Neural progenitor cell (in vitro differentiated cells): ENCODE data around the gene PKDCC. TPM values are rescaled to one million over a fixed set of nuclear protein-coding genes. Genes with fewer than 3 reads are reported as not detected.
A peak's percentile ranks its signal among the peaks of the same experiment; 100 is the strongest.

ENCODE experiments used
- DNase-seq: peaks from one replicate; pipeline ENCODE4 v3.0.0-alpha.2; 2016; ENCODE audit warnings: low spot score
- H2AFZ ChIP-seq: fragments of 200-600 bp; sonication (generic); replicated peaks from 2 replicates; pipeline ENCODE4 v1.6.1; 2016; ENCODE audit warnings: antibody characterized with exemption
- H3F3A ChIP-seq: fragments of 200-600 bp; sonication (generic); 2 replicates; pipeline ENCODE4 v1.6.1; 2016; ENCODE audit warnings: antibody characterized with exemption, low read depth
- H3K27ac ChIP-seq: fragments of 200-600 bp; sonication (generic); 2 replicates; pipeline ENCODE4 v1.5.1; 2016; ENCODE audit warnings: mild to moderate bottlenecking
- H3K27me3 ChIP-seq: fragments of 200-600 bp; sonication (generic); 2 replicates; pipeline ENCODE4 v1.6.1; 2016; ENCODE audit warnings: mild to moderate bottlenecking, moderate library complexity
- H3K36me3 ChIP-seq: fragments of 200-600 bp; sonication (generic); 2 replicates; pipeline ENCODE4 v1.5.1; 2016
- H3K4me1 ChIP-seq: fragments of 200-600 bp; sonication (generic); 2 replicates; pipeline ENCODE4 v1.6.1; 2016; ENCODE audit warnings: mixed run types
- H3K4me2 ChIP-seq: fragments of 200-600 bp; sonication (generic); 2 replicates; pipeline ENCODE4 v1.6.1; 2016
- H3K4me3 ChIP-seq: fragments of 200-600 bp; sonication (generic); 2 replicates; pipeline ENCODE4 v1.5.1; 2016
- H3K79me2 ChIP-seq: fragments of 200-600 bp; sonication (generic); 2 replicates; pipeline ENCODE4 v1.6.1; 2016; ENCODE audit warnings: low read depth
- H3K9ac ChIP-seq: fragments of 200-600 bp; sonication (generic); 2 replicates; pipeline ENCODE4 v1.6.1; 2016
- H3K9me3 ChIP-seq: fragments of 200-600 bp; sonication (generic); 2 replicates; pipeline ENCODE4 v1.5.1; 2016; ENCODE audit warnings: low read depth
- H4K20me1 ChIP-seq: fragments of 200-600 bp; sonication (generic); 2 replicates; pipeline ENCODE4 v1.6.1; 2016; ENCODE audit warnings: low read depth
- H3K27ac Mint-ChIP-seq: 3 replicates; pipeline ENCODE4 v1.8.0; 2021; ENCODE audit warnings: mixed read lengths
- H3K27me3 Mint-ChIP-seq: 2 replicates; pipeline ENCODE4 v1.8.0; 2022; ENCODE audit warnings: low read depth, mild to moderate bottlenecking, inconsistent platforms, moderate library complexity, mixed read lengths; ENCODE audit not compliant: insufficient read depth
- H3K36me3 Mint-ChIP-seq: 3 replicates; pipeline ENCODE4 v1.8.0; 2021; ENCODE audit warnings: mixed read lengths
- H3K4me1 Mint-ChIP-seq: 3 replicates; pipeline ENCODE4 v1.8.0; 2021; ENCODE audit warnings: mixed read lengths
- H3K4me3 Mint-ChIP-seq: 3 replicates; pipeline ENCODE4 v1.8.0; 2021; ENCODE audit warnings: mild to moderate bottlenecking, moderate library complexity, mixed read lengths
- H3K9me3 Mint-ChIP-seq: 3 replicates; pipeline ENCODE4 v1.8.0; 2020; ENCODE audit warnings: mixed read lengths
- CTCF ChIP-seq: fragments of 200-600 bp; sonication (generic); IDR thresholded peaks from 2 replicates; pipeline ENCODE4 v1.5.1; 2017; ENCODE audit warnings: antibody characterized with exemption, mild to moderate bottlenecking
- EZH2 ChIP-seq: fragments of 200-600 bp; sonication (generic); IDR thresholded peaks from 2 replicates; pipeline ENCODE4 v1.6.1; 2017; ENCODE audit warnings: antibody characterized with exemption, mild to moderate bottlenecking, moderate library complexity
- EZH2phosphoT487 ChIP-seq: fragments of 200-600 bp; sonication (generic); IDR thresholded peaks from 2 replicates; pipeline ENCODE4 v1.6.1; 2017; ENCODE audit warnings: antibody characterized with exemption
- total RNA-seq: library from RNA; depleted of rRNA; stranded (reverse); fragments of >200 nt; gene quantifications from 2 replicates; pipeline ENCODE4 v1.2.3, GENCODE V29; 2015; ENCODE audit warnings: low replicate concordance

PKDCC gene
- total RNA-seq, 1 donor from 2014 or later, result 70.4 TPM

DNA sequence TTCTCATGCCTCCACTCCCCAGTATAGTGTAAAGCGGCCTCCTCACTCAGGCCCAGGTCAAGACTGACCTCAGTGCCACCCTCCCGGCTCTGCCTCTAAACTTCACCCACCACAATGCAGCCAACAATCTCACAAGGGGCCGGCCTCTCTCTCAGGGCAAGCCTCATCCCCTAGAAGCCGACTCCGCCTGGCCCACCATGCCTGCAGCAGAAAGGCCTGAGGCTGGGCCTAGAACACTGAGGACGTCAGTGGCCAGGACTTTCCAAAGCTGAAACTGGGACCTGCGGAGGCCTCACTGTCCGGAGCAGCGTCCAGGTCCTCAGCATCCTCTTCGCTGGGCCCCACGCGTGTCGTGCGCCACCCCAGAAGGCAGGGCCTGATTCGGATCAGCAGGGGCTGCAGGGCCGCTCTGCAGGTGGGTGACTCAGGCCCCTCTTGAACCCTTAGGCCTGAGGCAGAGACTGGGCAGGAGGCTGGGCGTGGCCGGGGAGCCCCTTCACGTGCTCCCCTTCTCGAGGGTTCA, 52.9 kb downstream of the PKDCC start:
- DNase-seq, result no peak
- Histone ChIP-seq H3K36me3 (no peaks in the 10 kb centered on the region), H3K4me3 (no peak overlapping the region), H3K9ac (no peak overlapping the region), H3K27me3 (peaks cover 19% of the 10 kb centered on the region), H2AFZ (peak overlapping the region; percentile 52), H3K27ac (no peak overlapping the region), H4K20me1 (no peaks in the 10 kb centered on the region), H3K9me3 (no peaks in the 10 kb centered on the region), H3K4me1 (peaks cover 21% of the 10 kb centered on the region), H3K4me2 (peak overlapping the region; percentile 76), H3F3A (peaks cover 26% of the 10 kb centered on the region), H3K79me2 (no peaks in the 10 kb centered on the region)
- H3K9me3 Mint-ChIP-seq, result peaks cover 9% of the 10 kb centered on the region
- no peak for TF ChIP-seq EZH2
- no peak for TF ChIP-seq CTCF
- TF ChIP-seq EZH2phosphoT487, result no peak
- H3K36me3 Mint-ChIP-seq, result no peaks in the 10 kb centered on the region
- H3K27me3 Mint-ChIP-seq, result peaks cover 15% of the 10 kb centered on the region
- peaks cover 18% of the 10 kb centered on the region for H3K4me1 Mint-ChIP-seq
- peak overlapping the region; percentile 52 for H3K4me3 Mint-ChIP-seq
- no peak overlapping the region for H3K27ac Mint-ChIP-seq

DNA sequence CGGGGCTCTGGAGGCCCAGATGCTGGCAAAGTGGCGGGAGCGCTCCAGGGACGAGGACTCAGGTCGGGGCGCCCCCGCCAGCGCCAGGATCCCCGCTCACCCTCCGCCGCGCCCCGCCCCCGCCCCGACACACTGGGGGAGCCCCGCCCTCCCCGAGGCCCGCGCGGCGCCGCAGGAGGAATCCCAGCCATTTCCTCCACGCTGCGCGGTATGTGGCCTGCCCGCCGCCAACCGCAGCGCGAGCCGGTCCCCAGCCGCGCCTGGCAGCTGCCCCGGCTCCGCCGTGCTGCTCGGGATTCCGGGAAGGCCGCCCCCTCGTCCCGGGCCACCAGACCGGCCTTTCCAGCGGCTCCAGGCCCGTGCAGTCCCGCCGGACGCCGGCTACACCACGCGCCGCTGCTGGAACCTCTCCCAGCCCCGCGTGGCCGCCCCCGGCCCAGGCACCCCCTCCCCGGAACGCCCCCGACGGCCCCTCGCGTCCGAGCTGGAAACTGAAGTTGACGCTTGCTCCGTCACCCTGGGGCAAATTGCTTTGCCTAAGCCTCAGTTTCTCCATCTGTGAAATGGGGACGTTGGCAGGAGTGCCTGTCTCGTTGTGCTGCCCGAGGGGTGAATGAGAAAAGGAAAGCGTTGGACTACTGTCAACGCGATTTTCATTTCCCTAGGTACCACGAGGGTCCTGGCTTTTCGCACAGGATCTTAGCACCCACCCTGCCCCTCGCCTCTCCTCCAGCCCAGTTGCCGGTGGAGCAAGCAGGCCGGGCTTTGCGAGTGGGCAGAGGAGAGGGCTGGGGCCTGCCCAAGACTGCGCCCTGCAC, 53.6 kb downstream of the PKDCC start:
- Histone ChIP-seq H3K4me2 (peak overlapping the region; percentile 76), H2AFZ (peak overlapping the region; percentile 52), H3K79me2 (no peaks in the 10 kb centered on the region), H3K36me3 (no peaks in the 10 kb centered on the region), H3K9me3 (no peaks in the 10 kb centered on the region), H3K4me3 (peak overlapping the region; percentile 38), H3F3A (peaks cover 26% of the 10 kb centered on the region), H3K4me1 (peaks cover 27% of the 10 kb centered on the region), H3K27me3 (peaks cover 19% of the 10 kb centered on the region), H3K9ac (no peak overlapping the region), H4K20me1 (no peaks in the 10 kb centered on the region), H3K27ac (no peak overlapping the region)
- no peak for TF ChIP-seq EZH2
- TF ChIP-seq EZH2phosphoT487, result no peak
- TF ChIP-seq CTCF, result no peak
- Mint-ChIP-seq H3K27ac (no peak overlapping the region), H3K27me3 (peaks cover 15% of the 10 kb centered on the region), H3K9me3 (peaks cover 9% of the 10 kb centered on the region), H3K36me3 (no peaks in the 10 kb centered on the region), H3K4me3 (no peak overlapping the region), H3K4me1 (peaks cover 20% of the 10 kb centered on the region)
- peak; percentile 77 for DNase-seq

- Mint-ChIP-seq H3K36me3 (no peaks in the 10 kb centered on the region), H3K4me1 (peaks cover 20% of the 10 kb centered on the region), H3K4me3 (no peak overlapping the region), H3K27me3 (peaks cover 15% of the 10 kb centered on the region), H3K27ac (no peak overlapping the region), H3K9me3 (peaks cover 9% of the 10 kb centered on the region)
- Histone ChIP-seq H4K20me1 (no peaks in the 10 kb centered on the region), H3F3A (peaks cover 26% of the 10 kb centered on the region), H3K9me3 (no peaks in the 10 kb centered on the region), H3K4me3 (peak overlapping the region; percentile 38), H3K4me1 (peaks cover 27% of the 10 kb centered on the region), H2AFZ (peak overlapping the region; percentile 41), H3K27ac (no peak overlapping the region), H3K9ac (no peak overlapping the region), H3K4me2 (peak overlapping the region; percentile 76), H3K36me3 (no peaks in the 10 kb centered on the region), H3K27me3 (peaks cover 19% of the 10 kb centered on the region), H3K79me2 (no peaks in the 10 kb centered on the region)
- peak; percentile 52 for DNase-seq
- TF ChIP-seq EZH2 (no peak), EZH2phosphoT487 (no peak), CTCF (no peak)
Measured at GRCh38 chr2:42102024-42102590, 54.3 kb downstream of the PKDCC start.
